CD4-positive, alpha-beta T cell treated with Interleukin-15 for 1 hour (primary cell): Measurements from ENCODE around the gene TLR1.
"Not testable (repeated sequence)": the region's sequence is repeated elsewhere in the genome, so short reads cannot be mapped to it uniquely, and the experiment has no call there.

Experiments used
- DNase-seq: peaks from one replicate; pipeline ENCODE4 v3.0.0-alpha.2; 2020

Gene TLR1

GRCh38 chr4:38805530-38806145 is 1.0 kb upstream of the TLR1 start:
- DNase-seq: peak; percentile 65

DNA sequence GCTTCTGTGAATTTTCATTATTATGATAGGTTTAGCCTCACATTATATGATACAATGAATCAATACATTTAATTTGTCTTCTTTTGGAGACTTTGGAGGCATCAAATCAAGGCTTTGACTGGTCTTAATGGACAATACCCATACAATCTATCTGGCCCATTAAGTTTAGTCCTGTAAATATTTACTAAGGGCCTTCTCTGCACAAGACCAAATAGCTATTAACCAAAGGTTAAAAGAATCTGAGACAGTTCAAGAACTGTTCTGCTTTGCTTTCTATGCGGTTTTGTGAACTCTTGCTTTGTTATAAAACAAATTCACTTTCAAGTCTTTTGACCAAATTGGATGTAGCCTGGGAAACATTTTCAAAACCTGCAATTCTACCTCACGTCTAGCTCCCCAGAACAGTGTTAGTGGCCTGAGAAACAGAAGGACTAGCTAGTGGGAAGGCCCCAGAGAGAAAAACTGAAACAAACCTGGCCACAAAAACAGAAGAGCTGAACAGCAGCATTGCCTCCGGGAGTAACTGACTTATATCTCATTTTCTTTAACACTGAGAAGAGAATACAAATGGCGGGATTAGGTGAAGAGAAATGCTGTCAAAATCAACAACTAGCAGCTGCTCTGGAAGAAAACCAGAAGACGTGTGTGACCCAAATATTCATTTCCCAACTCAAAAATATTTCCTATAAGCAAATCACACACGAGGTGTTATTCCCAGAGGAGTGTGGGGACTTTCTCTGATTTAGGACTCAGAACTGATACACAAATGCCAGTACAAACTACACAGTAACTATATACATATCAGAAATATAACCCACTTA is 548 bp downstream of the TLR1 start:
- DNase-seq: peak; percentile 30

- no peak for DNase-seq
Observed at GRCh38 chr4:38802561-38803355, 1.8 kb downstream of the TLR1 start.

GRCh38 chr4:38800961-38801450 is 3.6 kb downstream of the TLR1 start:
- DNase-seq: no peak

GRCh38 chr4:38800366-38800765 is 4.2 kb downstream of the TLR1 start:
- DNase-seq: no peak

DNA sequence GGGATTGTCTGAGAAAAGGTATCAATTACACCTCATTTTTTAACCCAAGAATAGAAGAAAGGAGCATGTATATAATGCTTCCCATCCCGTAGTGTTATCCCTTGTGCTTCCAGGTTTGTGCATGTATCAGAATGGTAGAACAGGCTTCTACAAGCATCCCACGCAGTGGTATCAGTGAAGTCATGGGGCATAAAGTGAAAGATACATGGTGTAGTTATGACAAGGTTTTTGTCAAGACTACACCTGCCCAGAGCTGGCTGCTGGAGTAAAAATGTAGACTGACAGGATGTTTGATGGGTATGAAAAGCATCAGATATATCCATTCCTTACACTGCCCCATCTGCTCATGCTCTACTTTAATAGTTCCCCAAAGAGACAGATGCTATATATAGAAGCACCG is 9.5 kb downstream of the TLR1 start:
- DNase-seq: no peak

DNA sequence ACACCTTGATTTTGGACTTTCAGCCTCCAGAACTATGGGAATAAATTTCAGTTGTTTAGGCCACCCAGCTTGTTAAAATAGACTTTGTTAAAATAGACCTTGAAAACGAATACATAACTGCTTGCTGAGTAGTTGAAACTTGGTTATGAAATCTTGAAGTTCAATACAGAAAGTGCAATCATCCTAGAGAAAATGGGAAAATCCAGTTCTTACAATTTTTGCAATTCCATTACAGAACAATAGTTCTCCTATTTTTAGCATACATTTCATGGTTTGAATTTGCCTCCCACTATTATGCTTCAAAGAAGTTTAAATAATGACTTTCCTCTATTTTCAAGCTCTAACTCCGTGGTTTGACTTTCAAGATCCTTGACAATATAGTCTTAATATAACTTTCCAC is 10.5 kb downstream of the TLR1 start:
- DNase-seq: no peak

- DNase-seq: no peak
Observed at GRCh38 chr4:38791010-38791409, 13.6 kb downstream of the TLR1 start.

DNA sequence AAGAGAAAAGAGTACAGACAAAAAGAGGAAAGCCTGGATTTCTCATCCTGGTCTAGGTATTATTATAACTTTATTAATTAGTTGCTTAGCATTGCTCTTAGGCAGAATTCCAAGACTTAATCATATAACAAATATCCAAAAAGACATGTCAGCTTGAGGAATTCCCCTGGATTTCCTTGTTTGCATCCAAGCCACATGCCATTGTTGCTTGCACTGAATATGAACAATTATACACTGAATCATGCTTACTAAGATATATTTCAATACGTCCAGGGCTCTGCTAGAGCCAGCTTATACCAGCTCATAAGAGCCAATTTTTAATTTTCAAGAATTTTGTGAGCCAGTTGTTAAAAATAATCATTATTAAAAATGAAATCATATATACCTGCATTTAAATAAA is 16.3 kb downstream of the TLR1 start:
- no peak for DNase-seq

DNA sequence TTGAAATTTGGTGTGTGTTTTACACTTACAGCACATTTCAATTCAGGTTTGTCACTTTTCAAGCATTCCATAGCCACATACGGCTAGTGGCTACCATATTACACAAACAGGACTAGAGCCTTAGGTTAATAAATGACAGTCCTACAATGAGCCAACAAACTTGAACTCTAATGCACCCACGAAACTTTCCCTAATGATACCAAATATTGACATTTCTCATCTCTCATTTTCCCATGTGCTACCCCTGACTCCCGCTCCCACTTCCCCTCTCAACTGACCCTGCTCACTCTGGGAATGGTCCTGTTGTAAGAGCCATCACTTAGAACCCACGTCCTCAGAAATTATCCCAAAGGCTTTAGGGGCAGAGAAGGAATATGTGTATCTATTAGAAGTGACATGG is 16.9 kb downstream of the TLR1 start:
- DNase-seq: no peak

DNA sequence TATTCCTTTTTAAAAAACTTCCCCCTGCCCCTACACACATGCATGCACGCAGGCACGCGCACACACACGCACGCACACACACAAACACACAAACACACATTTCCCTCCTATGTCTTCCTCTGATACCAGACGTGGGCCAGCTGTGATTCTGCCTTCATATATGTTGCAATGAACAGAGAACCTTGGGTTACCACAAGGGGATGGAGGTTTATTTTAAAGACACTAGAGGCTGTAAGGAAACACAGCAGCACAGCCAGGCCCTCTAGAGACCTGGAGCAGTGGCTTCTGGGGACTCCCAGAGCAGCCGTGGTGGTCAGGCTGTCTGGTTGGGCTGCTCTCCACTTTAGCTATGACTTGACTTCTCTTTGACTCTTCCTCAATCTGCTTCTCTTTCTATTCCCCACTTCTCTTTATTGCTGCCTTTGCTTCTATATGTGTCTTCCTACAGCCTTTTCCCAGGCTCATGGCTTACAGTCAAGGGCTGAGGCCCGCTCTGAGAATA is 18.6 kb downstream of the TLR1 start:
- DNase-seq: peak; percentile 55

DNA sequence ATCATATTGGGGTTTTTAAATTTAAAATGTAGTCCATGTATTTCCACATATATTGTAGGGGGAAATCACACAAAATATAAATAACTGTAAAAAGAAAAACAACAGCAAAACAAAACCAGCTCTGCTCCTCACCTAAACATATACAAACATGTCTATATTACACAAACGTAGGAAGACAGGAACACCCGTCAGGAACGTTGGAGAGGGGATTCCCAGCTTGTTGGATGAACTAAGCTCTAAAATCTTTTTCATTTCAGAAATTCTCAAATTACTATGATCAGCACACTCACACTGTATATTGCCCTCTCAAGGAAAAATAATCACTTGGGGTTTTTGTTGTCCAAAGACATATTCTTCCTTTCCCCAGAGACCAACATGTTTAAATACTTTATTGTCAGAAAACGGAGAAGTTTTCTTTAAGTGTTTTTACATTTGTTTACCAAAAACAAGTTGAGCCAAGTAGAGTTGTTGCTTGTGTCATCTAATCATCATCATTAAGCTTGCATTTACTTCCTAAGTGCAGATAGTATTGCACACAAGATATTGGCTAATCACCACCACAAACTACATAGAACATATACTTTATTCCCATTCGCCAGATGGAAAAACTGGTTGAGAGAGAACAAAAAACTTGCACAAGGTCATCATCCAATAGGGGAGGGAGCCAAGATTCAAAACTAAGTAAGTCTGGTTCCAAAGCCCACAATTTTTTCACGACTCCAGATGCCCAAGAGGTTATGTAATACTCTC is 19.4 kb downstream of the TLR1 start:
- DNase-seq: no peak

DNA sequence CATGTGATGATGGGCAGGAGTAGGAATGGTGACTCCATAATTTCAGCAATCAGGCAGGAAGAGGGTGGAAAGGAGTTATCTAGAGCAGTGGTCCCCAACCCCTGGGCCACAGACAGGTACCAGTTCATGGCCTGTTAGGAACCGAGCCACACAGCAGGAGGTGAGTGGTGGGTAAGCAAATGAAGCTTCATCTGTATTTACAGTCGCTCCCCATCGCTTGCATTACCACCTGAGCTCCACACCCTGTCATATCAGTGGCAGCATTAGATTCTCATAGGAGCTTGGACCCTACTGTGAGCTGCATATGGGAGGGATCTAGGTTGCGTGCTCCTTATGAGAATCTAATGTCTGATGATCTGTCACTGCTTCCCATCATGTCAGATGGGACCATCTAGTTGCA is 20.4 kb downstream of the TLR1 start:
- DNase-seq: no peak

- no peak for DNase-seq
Observed at GRCh38 chr4:38783109-38783460, 21.5 kb downstream of the TLR1 start.

DNA sequence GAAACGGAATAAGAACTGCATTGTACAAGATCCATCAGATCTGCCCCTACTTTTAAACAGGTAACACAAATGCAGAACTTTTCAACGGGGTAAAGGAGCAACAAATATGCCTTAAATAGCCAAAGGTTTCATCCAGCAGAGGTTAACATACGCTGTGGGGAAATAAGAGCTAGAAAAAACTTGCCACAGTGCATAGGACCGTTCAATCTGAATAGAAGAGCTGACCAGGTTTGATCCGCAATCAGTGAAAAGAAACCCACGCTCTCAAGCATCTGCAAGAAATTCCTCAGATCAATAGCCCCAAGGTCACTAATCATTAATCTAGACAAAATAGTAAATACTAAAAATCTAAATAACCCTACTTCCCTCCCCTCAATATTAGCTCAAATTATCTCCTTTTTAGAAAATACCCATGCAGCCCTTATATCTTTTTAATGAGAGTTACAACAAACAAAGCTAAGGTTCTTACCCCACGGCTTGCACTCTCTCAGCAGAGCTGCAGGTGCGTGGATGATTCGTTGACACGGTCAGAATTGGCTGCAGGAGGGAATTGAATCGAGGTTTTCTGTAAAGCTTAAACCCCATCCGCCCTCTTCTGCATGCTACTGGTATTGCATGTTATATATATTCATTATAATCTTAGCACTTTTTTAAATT is 22.0 kb downstream of the TLR1 start, which contains the start of gene TLR10:
Gene TLR10, minus strand, starts transcription at position 539 of the 657 bp plus-strand sequence. CDS start 7,400 bp downstream, outside the sequence.
- DNase-seq: peak; percentile 52

GRCh38 chr4:38781854-38782261 is 22.7 kb downstream of the TLR1 start:
- DNase-seq: no peak

DNA sequence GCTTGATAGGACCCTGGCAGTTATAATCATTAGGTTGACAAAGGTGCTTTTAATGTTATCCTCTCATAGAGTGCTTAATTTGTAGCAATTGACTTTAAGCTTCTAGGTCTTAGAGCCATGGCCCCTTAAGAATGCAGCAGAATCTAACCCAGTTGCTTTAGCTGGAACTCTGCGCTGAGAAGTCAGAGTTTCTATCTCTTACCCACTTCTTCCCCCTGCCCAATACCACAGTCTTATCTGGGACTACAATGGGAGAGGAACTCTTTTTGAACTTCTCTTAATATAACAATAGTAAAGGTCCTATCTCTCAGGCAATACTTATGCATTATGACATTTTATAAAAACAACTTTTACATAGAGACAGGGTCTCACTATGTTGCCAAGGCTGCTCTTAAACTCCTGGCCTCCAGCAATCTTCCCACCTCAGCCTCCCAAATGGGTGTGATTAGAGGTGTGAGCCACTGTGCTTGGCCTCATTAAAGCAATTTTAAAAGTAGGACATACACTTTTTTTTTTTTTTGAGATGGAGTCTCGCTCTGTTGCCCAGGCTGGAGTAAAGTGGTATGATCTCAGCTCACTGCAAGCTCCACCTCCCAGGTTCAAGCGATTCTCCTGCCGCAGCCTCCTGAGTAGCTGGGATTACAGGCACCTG is 23.6 kb downstream of the TLR1 start:
- DNase-seq: peak; percentile 38

- DNase-seq: no peak
Observed at GRCh38 chr4:38779790-38780189, 24.8 kb downstream of the TLR1 start.

DNA sequence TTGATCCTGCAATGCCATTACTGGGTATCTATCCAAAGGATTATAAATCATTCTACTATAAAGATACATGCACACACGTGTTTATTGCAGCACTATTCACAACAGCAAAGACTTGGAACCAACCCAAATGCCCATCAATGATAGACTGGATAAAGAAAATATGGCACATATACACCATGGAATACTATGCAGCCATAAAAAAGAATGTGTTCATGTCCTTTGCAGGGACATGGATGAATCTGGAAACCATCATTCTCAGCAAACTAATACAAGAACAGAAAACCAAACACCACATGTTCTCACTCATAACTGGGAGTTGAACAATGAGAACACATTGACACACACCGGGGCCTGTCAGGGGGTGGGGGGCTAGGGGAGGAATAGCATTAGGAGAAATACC is 26.7 kb downstream of the TLR1 start:
- DNase-seq: not testable (repeated sequence)

- DNase-seq: no peak
Observed at GRCh38 chr4:38775326-38775725, 29.3 kb downstream of the TLR1 start.

DNA sequence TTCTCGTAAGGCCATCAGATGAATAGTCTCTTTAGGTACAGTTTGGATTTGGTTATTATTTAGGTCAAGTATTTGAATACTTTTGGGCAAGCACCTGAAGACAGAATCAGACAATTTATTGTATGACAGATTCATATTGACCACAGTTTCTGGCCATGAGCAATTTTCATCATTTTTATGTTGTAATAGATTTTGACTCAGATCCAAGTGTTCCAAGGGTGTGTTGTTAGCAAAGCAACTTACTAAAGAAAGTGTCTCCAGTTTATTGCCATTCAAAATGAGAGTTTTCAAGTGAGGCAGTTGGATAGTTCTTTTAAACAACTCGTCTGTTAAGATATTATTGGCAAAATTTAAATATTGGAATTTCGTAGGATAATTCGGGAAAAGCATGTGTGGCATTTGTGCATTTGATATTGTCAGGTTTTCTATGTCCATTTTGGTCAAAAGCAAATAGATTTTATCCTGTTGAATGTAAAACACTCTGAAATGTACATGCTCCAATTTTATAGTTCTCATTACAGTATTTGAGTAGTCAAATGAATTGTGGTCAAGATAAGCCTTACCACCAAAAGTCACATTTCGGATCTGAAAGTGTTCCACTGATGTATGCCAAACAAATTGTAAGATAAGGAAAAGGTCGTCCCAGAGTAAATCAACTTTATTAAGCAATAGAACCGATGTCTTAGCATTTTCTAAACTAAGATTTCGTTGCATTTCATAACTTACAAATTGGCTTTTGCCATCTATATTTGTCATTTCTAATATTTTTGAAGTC is 30.2 kb downstream of the TLR1 start:
- no peak for DNase-seq
